Smooth muscle cell of the pulmonary artery (primary cell): ENCODE results near the gene AWAT1. TPM values are rescaled to one million over a fixed set of nuclear protein-coding genes. Genes with fewer than 3 reads are reported as not detected.

Source experiments
- total RNA-seq: library from RNA; depleted of rRNA; stranded (reverse); fragments of >200 nt; gene quantifications from 2 replicates; pipeline ENCODE4 v1.2.3, GENCODE V29; 2014

The AWAT1 gene
- not detected in 2 replicates for total RNA-seq

DNA sequence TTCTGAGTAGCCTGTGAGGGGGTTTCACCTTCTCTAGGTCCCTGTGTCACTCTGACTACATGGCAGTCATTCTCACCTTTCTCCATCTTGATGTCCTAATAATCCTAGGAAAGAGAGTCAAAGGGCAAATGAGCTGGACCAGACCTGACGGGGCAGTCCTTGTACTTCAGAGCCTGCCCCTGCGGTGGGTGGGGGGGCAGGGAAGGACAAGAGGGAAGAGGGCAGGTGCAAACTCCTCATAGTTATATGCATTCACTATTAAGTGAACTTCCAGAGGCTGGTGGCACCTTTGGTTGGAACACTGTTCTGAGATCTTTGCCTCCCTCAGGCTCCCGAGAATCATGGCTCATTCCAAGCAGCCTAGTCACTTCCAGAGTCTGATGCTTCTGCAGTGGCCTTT is at the start of gene AWAT1:
Gene AWAT1, plus strand, starts transcription at position 301 of the 400 bp plus-strand sequence. Its CDS starts 41 bp downstream, at position 342.

GRCh38 chrX:70260104-70260503 is 25.6 kb downstream of the AWAT1 start, which contains the start of gene P2RY4:
TSS of gene P2RY4 (minus strand) at chrX:70260204. CDS start at chrX:70259624, 580 bp downstream.

DNA sequence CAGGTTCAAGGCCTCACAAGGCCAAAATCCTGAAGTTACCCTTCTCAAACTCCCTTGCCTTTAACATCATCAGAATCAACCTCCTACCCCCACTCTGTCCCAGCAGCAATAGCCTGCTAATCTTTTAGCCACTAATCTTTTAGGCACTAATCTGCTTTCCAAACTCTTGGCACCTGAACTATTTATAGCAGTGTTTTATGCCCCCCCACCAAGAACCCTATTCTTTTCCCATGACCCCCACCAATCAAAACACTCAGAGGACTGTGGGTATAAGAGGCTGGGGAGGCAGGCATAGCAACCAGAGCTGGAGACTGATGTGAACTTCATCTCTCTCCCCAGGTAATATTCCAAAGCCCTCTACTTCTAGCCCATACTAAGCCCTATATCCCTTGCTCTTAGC is 33.6 kb downstream of the AWAT1 start, which contains the start of gene ARR3:
Gene ARR3, plus strand, starts transcription at position 301 of the 400 bp plus-strand sequence. CDS start 1,052 bp downstream, outside the sequence.

GRCh38 chrX:70281951-70282350 is 47.5 kb downstream of the AWAT1 start, which contains the start of gene RAB41:
TSS of gene RAB41 (plus strand) at chrX:70282172. CDS start at chrX:70282218, 46 bp downstream.

Other genes starting within 250 kb of the AWAT1 start
- not detected in 2 replicates for gene AWAT2, start 184.7 kb upstream of the AWAT1 start, total RNA-seq
- not detected in 2 replicates for gene OTUD6A, start 172.2 kb upstream of the AWAT1 start, total RNA-seq
- 56.6 and 74.7 TPM in 2 replicates for gene IGBP1, start 101.2 kb upstream of the AWAT1 start, total RNA-seq
- gene DGAT2L6, start 57.2 kb upstream of the AWAT1 start, total RNA-seq = not detected in 2 replicates
- gene P2RY4, start 25.5 kb downstream of the AWAT1 start, total RNA-seq = 0.07 and 0.13 TPM in 2 replicates
- not detected in 2 replicates for gene ARR3, start 33.7 kb downstream of the AWAT1 start, total RNA-seq
- not detected in 2 replicates for gene RAB41, start 47.5 kb downstream of the AWAT1 start, total RNA-seq
- 33.3 and 42.8 TPM in 2 replicates for gene PDZD11, start 55.3 kb downstream of the AWAT1 start, total RNA-seq
- 2.2 and 4.7 TPM in 2 replicates for gene KIF4A, start 55.4 kb downstream of the AWAT1 start, total RNA-seq
- gene GDPD2, start 188.7 kb downstream of the AWAT1 start, total RNA-seq = not detected in 2 replicates
- gene DLG3, start 210.2 kb downstream of the AWAT1 start, total RNA-seq = 14.3 and 22.2 TPM in 2 replicates